ENCODE results near the gene CFAP119.

The CFAP119 gene

DNA sequence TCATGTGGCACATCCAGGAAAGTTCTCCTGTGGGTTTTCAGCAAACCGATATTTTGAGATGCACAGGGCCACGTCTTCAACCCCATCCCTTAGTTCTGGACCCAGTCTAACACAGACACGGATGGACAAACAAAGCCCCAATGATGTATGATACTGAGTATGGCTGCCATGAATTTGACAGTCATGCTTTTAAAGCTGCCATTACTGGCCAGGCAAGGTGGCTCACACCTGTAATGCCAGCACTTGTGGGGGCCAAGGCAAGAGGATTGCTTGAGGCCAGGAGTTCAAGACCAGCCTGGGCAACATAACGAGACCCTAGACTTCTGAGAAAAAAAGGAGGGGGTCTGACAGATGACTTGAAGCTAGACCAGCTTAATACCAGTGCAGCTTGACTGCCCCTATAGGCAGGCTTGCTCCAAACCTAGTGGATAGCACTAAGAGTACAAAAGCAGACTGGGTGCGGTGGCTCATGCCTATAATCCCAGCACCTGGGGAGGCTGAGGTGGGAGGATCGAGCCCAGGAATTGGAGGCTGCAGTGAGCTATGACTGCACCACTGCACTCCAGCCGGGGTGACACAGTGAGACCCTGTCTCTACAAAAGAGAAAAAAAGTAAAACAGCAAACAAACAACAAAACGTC, 35.9 kb upstream of the CFAP119 start:
- no peak for DNase-seq (ENCODE audit: low read depth)
- no peak overlapping the region for H3K4me3 ChIP-seq (ENCODE audit: control insufficient read depth, low read depth, low read length)
- TF ChIP-seq, protein P1, sequence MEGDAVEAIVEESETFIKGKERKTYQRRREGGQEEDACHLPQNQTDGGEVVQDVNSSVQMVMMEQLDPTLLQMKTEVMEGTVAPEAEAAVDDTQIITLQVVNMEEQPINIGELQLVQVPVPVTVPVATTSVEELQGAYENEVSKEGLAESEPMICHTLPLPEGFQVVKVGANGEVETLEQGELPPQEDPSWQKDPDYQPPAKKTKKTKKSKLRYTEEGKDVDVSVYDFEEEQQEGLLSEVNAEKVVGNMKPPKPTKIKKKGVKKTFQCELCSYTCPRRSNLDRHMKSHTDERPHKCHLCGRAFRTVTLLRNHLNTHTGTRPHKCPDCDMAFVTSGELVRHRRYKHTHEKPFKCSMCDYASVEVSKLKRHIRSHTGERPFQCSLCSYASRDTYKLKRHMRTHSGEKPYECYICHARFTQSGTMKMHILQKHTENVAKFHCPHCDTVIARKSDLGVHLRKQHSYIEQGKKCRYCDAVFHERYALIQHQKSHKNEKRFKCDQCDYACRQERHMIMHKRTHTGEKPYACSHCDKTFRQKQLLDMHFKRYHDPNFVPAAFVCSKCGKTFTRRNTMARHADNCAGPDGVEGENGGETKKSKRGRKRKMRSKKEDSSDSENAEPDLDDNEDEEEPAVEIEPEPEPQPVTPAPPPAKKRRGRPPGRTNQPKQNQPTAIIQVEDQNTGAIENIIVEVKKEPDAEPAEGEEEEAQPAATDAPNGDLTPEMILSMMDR (IDR thresholded peaks at IDR 0.05; ENCODE audit: control insufficient read depth, insufficient read depth, low read depth, low read length, missing control alignments): no peak

- TF ChIP-seq, protein P1 (IDR thresholded peaks at IDR 0.05; ENCODE audit: control insufficient read depth, insufficient read depth, low read depth, low read length, missing control alignments): no peak
- no peak for DNase-seq (ENCODE audit: low read depth)
- no peak overlapping the region for H3K4me3 ChIP-seq (ENCODE audit: control insufficient read depth, low read depth, low read length)
These were observed 32.8 kb upstream of the CFAP119 start for GRCh38 chr16:30794634-30795033.

GRCh38 chr16:30793508-30794069, 31.7 kb upstream of the CFAP119 start:
- no peak overlapping the region for H3K4me3 ChIP-seq (ENCODE audit: control insufficient read depth, low read depth, low read length)
- TF ChIP-seq, protein P1 (IDR thresholded peaks at IDR 0.05; ENCODE audit: control insufficient read depth, insufficient read depth, low read depth, low read length, missing control alignments): no peak
- no peak for DNase-seq (ENCODE audit: low read depth)

DNA sequence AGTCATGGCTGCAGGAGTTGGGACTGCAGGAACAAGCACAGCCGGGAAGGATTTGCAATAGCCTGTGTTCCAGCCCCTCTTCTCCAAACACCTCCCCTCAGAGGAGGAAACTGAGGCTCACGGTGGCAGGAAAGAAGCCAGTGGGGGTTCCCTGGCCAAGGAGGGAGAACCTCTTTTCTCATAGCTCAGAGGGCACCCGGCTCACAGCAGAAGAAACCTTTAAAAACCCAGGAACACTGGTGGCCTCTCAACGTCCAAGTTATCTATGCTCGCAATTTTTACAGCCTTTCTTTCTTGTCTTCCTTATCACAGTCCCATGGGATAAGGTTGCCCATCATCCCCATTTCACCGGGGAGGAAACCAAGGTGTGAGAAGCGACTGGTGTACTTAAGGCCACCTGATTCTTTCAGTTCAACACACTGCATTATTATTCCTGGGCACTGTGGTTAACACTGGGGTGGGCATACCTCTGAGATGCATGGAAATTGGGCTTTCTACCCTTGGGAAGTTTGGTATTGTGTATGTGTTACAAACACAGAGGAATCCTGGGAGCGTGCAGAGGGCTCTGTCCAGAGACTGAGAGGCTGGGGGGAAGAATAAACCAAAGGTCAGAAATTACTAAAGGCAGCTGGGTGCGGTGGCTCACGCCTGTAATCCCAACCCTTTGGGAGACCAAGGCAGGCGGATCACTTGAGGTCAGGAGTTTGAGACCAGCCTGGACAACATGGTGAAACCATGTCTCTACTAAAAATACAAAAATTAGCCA, 25.9 kb upstream of the CFAP119 start:
- TF ChIP-seq, protein P1 (IDR thresholded peaks at IDR 0.05; ENCODE audit: control insufficient read depth, insufficient read depth, low read depth, low read length, missing control alignments): no peak
- DNase-seq (ENCODE audit: low read depth): no peak
- peak overlapping the region; percentile 91 for H3K4me3 ChIP-seq (ENCODE audit: control insufficient read depth, low read depth, low read length)

GRCh38 chr16:30786936-30787612, 25.2 kb upstream of the CFAP119 start, which contains the start of gene ZNF629:
TSS of gene ZNF629 (minus strand) at chr16:30787205. CDS start at chr16:30784482, 2,723 bp downstream.
- H3K4me3 ChIP-seq (ENCODE audit: control insufficient read depth, low read depth, low read length): peak within 1 kb of the TSS; percentile 91
- TF ChIP-seq, protein P1 (IDR thresholded peaks at IDR 0.05; ENCODE audit: control insufficient read depth, insufficient read depth, low read depth, low read length, missing control alignments): no peak
- DNase-seq (ENCODE audit: low read depth): peak; percentile 14

Data from AG09309 (cell line).